PC-9 (cell line): ENCODE data around the gene ZNF609.

ENCODE experiments used
- CTCF ChIP-seq: fragments of 200-600 bp; sonication (generic); conservative IDR thresholded peaks from 2 replicates; pipeline ENCODE4 v1.6.1; 2017; ENCODE audit warnings: mixed run types, antibody characterized with exemption, mild to moderate bottlenecking, moderate library complexity
- EZH2 ChIP-seq: fragments of 200-600 bp; sonication (generic); IDR thresholded peaks from 2 replicates; pipeline ENCODE4 v1.8.0; 2017; ENCODE audit warnings: antibody characterized with exemption, low read depth

DNA sequence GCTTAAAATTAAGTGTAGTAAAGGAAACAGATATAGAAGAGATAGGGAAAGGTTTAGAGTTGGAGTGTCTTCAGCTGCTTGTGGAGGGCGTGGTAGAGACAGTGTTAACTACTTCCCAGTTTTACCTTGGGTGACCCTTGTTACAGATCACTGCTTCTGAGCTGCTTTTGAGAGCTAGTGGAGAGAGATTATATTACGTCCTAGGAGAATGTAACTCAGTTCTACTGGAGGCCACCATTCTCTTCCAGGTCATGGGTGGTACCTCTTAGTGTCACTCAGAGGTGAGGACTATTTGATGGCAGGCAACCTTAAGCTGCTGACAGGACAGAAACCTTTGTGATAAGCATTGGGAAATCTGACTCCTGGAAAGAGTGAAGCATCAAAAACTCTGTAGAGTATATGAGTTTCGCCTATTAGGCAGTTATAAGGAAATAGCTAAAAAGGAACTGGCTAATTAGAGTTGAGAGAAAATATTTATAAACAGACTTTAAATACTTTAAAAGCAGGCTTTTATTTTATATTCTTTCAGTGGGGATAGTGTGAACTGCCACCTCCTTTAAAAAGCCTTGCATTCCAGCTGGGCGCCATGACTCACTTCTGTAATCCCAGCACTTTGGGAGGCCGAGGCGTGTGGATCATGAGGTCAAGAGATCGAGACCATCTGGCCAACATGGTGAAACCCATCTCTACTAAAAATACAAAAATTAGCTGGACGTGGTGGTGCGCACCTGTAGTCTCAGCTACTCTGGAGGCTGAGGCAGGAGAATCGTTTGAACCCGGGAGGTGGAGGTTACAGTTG, 106.5 kb downstream of the ZNF609 start:
- TF ChIP-seq CTCF = no peak
- TF ChIP-seq EZH2 = no peak
